Measurements from ENCODE around the gene CKAP4. TPM values are rescaled to one million over a fixed set of nuclear protein-coding genes. Genes with fewer than 3 reads are reported as not detected.

Gene CKAP4
- total RNA-seq, 1 experiment from 2014 or later: 101 TPM

- DNase-seq (ENCODE audit: unreplicated experiment): no peak
- POLR2A ChIA-PET: interaction anchor here (1.1 to 2.3 kb wide), 7 partner anchors 20 to 64 kb away, joined by 3 to 17 read pairs (median 6); partner anchors contain the start of gene CKAP4
- intact Hi-C loops (cut with micrococcal nuclease): no loop called here
- Mint-ChIP-seq H3K36me3 (ENCODE audit: insufficient read depth, unreplicated experiment) (no peaks in the 10 kb centered on the region), H3K27ac (ENCODE audit: low read depth, unreplicated experiment) (no peak overlapping the region), H3K4me3 (ENCODE audit: unreplicated experiment) (no peak overlapping the region), H3K27me3 (ENCODE audit: insufficient read depth, unreplicated experiment) (no peaks in the 10 kb centered on the region), H3K9me3 (ENCODE audit: unreplicated experiment) (peaks cover 11% of the 10 kb centered on the region), H3K4me1 (ENCODE audit: insufficient read depth, unreplicated experiment) (peaks cover 11% of the 10 kb centered on the region)
- BruUV-seq (replicated peaks): no TSS peak
- no peak for TF ChIP-seq CTCF (IDR thresholded peaks at IDR 0.05; ENCODE audit: unreplicated experiment)
- CTCF ChIA-PET: interaction anchor here (0.6 to 5.3 kb wide), 17 partner anchors 10 to 844 kb away, joined by 3 to 76 read pairs (median 8); partner anchors contain the start of gene POLR3B
These were observed 33.4 kb upstream of the CKAP4 start for GRCh38 chr12:106281056-106281782.

DNA sequence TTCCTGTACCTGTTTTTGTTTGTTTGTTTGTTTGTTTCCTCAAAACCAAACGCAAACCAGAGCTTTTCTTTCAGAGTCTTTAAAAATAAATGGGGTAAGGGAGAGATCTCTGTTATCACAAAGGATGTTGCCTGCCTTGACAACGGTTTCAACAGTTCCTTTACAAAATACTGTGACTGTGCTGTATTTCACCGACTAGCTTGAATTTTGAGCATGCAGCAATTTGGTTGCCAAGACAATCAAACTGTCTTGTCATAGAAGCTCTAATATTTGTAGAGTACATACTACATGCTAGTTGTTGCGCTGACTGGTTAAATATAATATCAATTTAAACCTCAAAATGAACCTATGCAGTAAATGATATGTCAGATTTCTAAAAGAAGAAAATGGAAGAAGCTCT, 32.3 kb upstream of the CKAP4 start:
- H3K36me3 Mint-ChIP-seq (ENCODE audit: insufficient read depth, unreplicated experiment): no peaks in the 10 kb centered on the region
- H3K4me3 Mint-ChIP-seq (ENCODE audit: unreplicated experiment): no peak overlapping the region
- H3K4me1 Mint-ChIP-seq (ENCODE audit: insufficient read depth, unreplicated experiment): peaks cover 11% of the 10 kb centered on the region
- no peak overlapping the region for H3K27ac Mint-ChIP-seq (ENCODE audit: low read depth, unreplicated experiment)
- no peak for DNase-seq (ENCODE audit: unreplicated experiment)
- peaks cover 11% of the 10 kb centered on the region for H3K9me3 Mint-ChIP-seq (ENCODE audit: unreplicated experiment)
- CTCF ChIA-PET: interaction anchor here (0.6 to 4.0 kb wide), 8 partner anchors 8 to 93 kb away, joined by 3 to 38 read pairs (median 4); no protein-coding TSS in a partner anchor
- BruUV-seq (replicated peaks): no TSS peak
- intact Hi-C loops (cut with micrococcal nuclease): no loop called here
- TF ChIP-seq CTCF (IDR thresholded peaks at IDR 0.05; ENCODE audit: unreplicated experiment): no peak
- H3K27me3 Mint-ChIP-seq (ENCODE audit: insufficient read depth, unreplicated experiment): no peaks in the 10 kb centered on the region
- POLR2A ChIA-PET: interaction anchor here (1.2 to 2.3 kb wide), 4 partner anchors 8 to 66 kb away, joined by 4 to 6 read pairs (median 5); no protein-coding TSS in a partner anchor

- Mint-ChIP-seq H3K27me3 (ENCODE audit: insufficient read depth, unreplicated experiment) (no peaks in the 10 kb centered on the region), H3K4me3 (ENCODE audit: unreplicated experiment) (no peak overlapping the region), H3K36me3 (ENCODE audit: insufficient read depth, unreplicated experiment) (no peaks in the 10 kb centered on the region), H3K9me3 (ENCODE audit: unreplicated experiment) (no peaks in the 10 kb centered on the region), H3K27ac (ENCODE audit: low read depth, unreplicated experiment) (no peak overlapping the region), H3K4me1 (ENCODE audit: insufficient read depth, unreplicated experiment) (no peaks in the 10 kb centered on the region)
- ChIA-PET POLR2A (interaction anchor here (0.6 to 0.7 kb wide), 2 partner anchors 54 to 531 kb away, joined by 4 to 8 read pairs; no protein-coding TSS in a partner anchor), CTCF (interaction anchor here (0.6 to 0.7 kb wide), 2 partner anchors 30 to 253 kb away, joined by 3 to 4 read pairs; no protein-coding TSS in a partner anchor)
- no peak for TF ChIP-seq CTCF (IDR thresholded peaks at IDR 0.05; ENCODE audit: unreplicated experiment)
- intact Hi-C loops (cut with micrococcal nuclease): no loop called here
- no TSS peak for BruUV-seq (replicated peaks)
- no peak for DNase-seq (ENCODE audit: unreplicated experiment)
These were observed 28.4 kb upstream of the CKAP4 start for GRCh38 chr12:106276032-106276740.

GRCh38 chr12:106275458-106275857, 27.6 kb upstream of the CKAP4 start:
- intact Hi-C loops (cut with micrococcal nuclease): no loop called here
- CTCF ChIA-PET: interaction anchor here (0.6 to 1.2 kb wide), 2 partner anchors 29 to 71 kb away, joined by 3 to 6 read pairs; no protein-coding TSS in a partner anchor

More at GRCh38 chr12:106275458-106275857, 27.6 kb upstream of the CKAP4 start:
- H3K9me3 Mint-ChIP-seq (ENCODE audit: unreplicated experiment): no peaks in the 10 kb centered on the region
- TF ChIP-seq CTCF (IDR thresholded peaks at IDR 0.05; ENCODE audit: unreplicated experiment): no peak
- no peaks in the 10 kb centered on the region for H3K27me3 Mint-ChIP-seq (ENCODE audit: insufficient read depth, unreplicated experiment)
- H3K4me3 Mint-ChIP-seq (ENCODE audit: unreplicated experiment): no peak overlapping the region
- no peak overlapping the region for H3K27ac Mint-ChIP-seq (ENCODE audit: low read depth, unreplicated experiment)
- BruUV-seq (replicated peaks): no TSS peak
- H3K36me3 Mint-ChIP-seq (ENCODE audit: insufficient read depth, unreplicated experiment): no peaks in the 10 kb centered on the region
- no peak for DNase-seq (ENCODE audit: unreplicated experiment)
- H3K4me1 Mint-ChIP-seq (ENCODE audit: insufficient read depth, unreplicated experiment): no peaks in the 10 kb centered on the region
- POLR2A ChIA-PET: no interaction called here
